Fibroblast of lung (primary cell): Measurements from ENCODE around the gene LRRC71. TPM values are rescaled to one million over a fixed set of nuclear protein-coding genes. Genes with fewer than 3 reads are reported as not detected.

Experiments
- DNase-seq, 2 donors: peaks; one replicate each; pipeline versions ENCODE4 v3.0.0 to v3.0.0-alpha.2; 2010; ENCODE audit warnings: low read depth in 2 of 2
- H2AFZ ChIP-seq: 2 replicates; pipeline ENCODE4 v1.5.1; 2012; ENCODE audit warnings: low read length, control low read depth, inconsistent platforms
- H3K27ac ChIP-seq: 2 replicates; pipeline ENCODE4 v1.5.1; 2011; ENCODE audit warnings: low read length, control low read depth; ENCODE audit not compliant: insufficient read depth
- H3K27me3 ChIP-seq: 2 replicates; pipeline ENCODE4 v1.5.1; 2011; ENCODE audit warnings: mild to moderate bottlenecking, low read length; ENCODE audit not compliant: control insufficient read depth, insufficient read depth
- H3K36me3 ChIP-seq: 2 replicates; pipeline ENCODE4 v1.5.1; 2011; ENCODE audit warnings: low read length; ENCODE audit not compliant: control insufficient read depth, insufficient read depth
- H3K4me1 ChIP-seq: 2 replicates; pipeline ENCODE4 v1.5.1; 2011; ENCODE audit warnings: low read length; ENCODE audit not compliant: control insufficient read depth, insufficient read depth; ENCODE audit errors: extremely low read depth
- H3K4me2 ChIP-seq: 2 replicates; pipeline ENCODE4 v1.5.1; 2011; ENCODE audit warnings: low read length, control low read depth; ENCODE audit not compliant: insufficient read depth; ENCODE audit errors: extremely low read depth
- H3K4me3 ChIP-seq, 4 experiments: fragments of 200-600 bp in 1 of 4; sonication (generic) in 1 of 4; replicated peaks in 1 of 4; 2 replicates each; pipeline ENCODE4 v1.5.1; 2011 to 2016; ENCODE audit warnings: low read length in 4 of 4, low read depth in 3 of 4, mild to moderate bottlenecking in 3 of 4, control low read depth in 2 of 4, inconsistent platforms in 1 of 4, mixed read lengths in 1 of 4; ENCODE audit not compliant: insufficient read depth in 1 of 4; ENCODE audit errors: control extremely low read depth in 1 of 4
- H3K79me2 ChIP-seq: 2 replicates; pipeline ENCODE4 v1.5.1; 2012; ENCODE audit warnings: mild to moderate bottlenecking, low read length, inconsistent platforms; ENCODE audit not compliant: control insufficient read depth, insufficient read depth
- H3K9ac ChIP-seq: 2 replicates; pipeline ENCODE4 v1.5.1; 2011; ENCODE audit warnings: mild to moderate bottlenecking, low read length, control low read depth; ENCODE audit not compliant: insufficient read depth
- H3K9me3 ChIP-seq: 2 replicates; pipeline ENCODE4 v1.5.1; 2012; ENCODE audit warnings: low read depth, low read length; ENCODE audit not compliant: control insufficient read depth, insufficient read depth
- H4K20me1 ChIP-seq: 2 replicates; pipeline ENCODE4 v1.5.1; 2011; ENCODE audit warnings: low read length; ENCODE audit not compliant: control insufficient read depth, insufficient read depth; ENCODE audit errors: extremely low read depth
- EZH2 ChIP-seq: IDR thresholded peaks from 2 replicates; pipeline ENCODE4 v1.5.1; 2012; ENCODE audit warnings: low read length, control low read depth, mild to moderate bottlenecking; ENCODE audit errors: missing control alignments
- polyA plus RNA-seq, 2 donors: library from polyadenylated mRNA; depleted of rRNA in 1 of 2; stranded (reverse) in 1 of 2; unstranded in 1 of 2; fragments of >200 nt; gene quantifications; 2 replicates each; pipeline ENCODE4 v1.2.1, GENCODE V29; 2011 to 2012; ENCODE audit warnings: missing spikeins in 1 of 2
- total RNA-seq: library from RNA; depleted of rRNA; stranded (reverse); fragments of >200 nt; gene quantifications from 2 replicates; pipeline ENCODE4 v1.2.1, GENCODE V29; 2014
- TF ChIP-seq, protein P1 (sequence below), 2 donors: IDR thresholded peaks in 1 of 2; conservative IDR thresholded peaks in 1 of 2; 1 replicate in 1 of 2; 2 replicates in 1 of 2; pipeline ENCODE4 v1.5.1; 2011 to 2012; ENCODE audit warnings: low read length in 2 of 2, control low read depth in 1 of 2, inconsistent platforms in 1 of 2, low read depth in 1 of 2, mild to moderate bottlenecking in 1 of 2

The LRRC71 gene
- total and polyA plus RNA-seq, 2 donors (not counting 1 experiment from before 2014, with no cell fraction given), result 1.8 TPM; not detected in 1

DNA sequence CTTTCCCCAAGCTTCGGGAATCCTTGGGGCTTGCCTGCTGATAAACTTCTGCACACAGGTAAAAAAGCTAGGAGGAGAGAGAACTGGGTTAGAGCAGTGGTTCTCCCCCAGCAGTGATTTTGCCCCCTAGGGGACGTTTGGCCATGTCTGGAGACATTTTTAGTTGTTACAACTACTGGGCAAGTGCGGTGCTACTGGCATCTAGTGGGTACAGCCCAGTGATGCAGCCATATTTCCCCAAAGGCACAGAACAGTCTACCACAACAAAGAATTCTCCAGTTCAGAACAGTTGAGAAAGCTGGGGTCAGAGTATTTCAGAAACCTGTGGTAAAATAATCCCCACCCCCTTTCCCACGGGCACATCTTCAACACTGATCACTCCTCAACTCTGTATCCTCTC is 41.3 kb downstream of the LRRC71 start:
- no peaks in the 10 kb centered on the region for H3K9me3 ChIP-seq
- no peaks in the 10 kb centered on the region for H4K20me1 ChIP-seq
- H3K27me3 ChIP-seq, result no peaks in the 10 kb centered on the region
- no peaks in the 10 kb centered on the region for H3K79me2 ChIP-seq
- H3K4me1 ChIP-seq, result no peaks in the 10 kb centered on the region
- no peak for DNase-seq
- peaks cover 16% of the 10 kb centered on the region for H3K36me3 ChIP-seq
- H2AFZ ChIP-seq, result no peak overlapping the region
- H3K9ac ChIP-seq, result no peak overlapping the region
- TF ChIP-seq, protein P1, sequence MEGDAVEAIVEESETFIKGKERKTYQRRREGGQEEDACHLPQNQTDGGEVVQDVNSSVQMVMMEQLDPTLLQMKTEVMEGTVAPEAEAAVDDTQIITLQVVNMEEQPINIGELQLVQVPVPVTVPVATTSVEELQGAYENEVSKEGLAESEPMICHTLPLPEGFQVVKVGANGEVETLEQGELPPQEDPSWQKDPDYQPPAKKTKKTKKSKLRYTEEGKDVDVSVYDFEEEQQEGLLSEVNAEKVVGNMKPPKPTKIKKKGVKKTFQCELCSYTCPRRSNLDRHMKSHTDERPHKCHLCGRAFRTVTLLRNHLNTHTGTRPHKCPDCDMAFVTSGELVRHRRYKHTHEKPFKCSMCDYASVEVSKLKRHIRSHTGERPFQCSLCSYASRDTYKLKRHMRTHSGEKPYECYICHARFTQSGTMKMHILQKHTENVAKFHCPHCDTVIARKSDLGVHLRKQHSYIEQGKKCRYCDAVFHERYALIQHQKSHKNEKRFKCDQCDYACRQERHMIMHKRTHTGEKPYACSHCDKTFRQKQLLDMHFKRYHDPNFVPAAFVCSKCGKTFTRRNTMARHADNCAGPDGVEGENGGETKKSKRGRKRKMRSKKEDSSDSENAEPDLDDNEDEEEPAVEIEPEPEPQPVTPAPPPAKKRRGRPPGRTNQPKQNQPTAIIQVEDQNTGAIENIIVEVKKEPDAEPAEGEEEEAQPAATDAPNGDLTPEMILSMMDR (conservative IDR thresholded peaks at IDR 0.05 in 1 of 2, IDR thresholded peaks at IDR 0.05 in 1 of 2; ENCODE audit: low read depth in 1 of 2, low read length in 2 of 2), result peak; percentile 9 to 18
- no peak for TF ChIP-seq EZH2
- H3K4me2 ChIP-seq, result no peak overlapping the region
- H3K4me3 ChIP-seq, result no peak overlapping the region
- H3K27ac ChIP-seq, result no peak overlapping the region

DNA sequence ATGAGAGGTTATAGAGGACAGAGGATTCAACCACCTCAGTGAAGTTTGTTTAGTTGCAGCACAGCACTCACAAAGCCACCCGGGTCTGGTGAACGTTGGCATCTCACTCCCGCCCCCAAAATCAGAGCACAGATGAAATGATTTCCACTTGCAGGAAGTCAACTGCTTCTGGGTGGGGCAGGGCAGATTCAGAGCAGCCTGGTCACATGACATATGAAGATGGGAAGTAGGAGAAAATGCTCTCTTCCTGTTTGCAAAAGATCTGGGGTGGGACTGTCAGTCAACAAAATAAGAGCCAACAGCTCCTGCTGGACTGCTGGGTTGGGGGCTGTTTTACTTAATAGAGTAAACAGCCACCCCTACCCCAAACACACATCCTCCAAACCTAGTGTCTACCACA is 43.2 kb downstream of the LRRC71 start:
- Histone ChIP-seq H3K9ac (no peak overlapping the region), H3K4me1 (no peaks in the 10 kb centered on the region), H2AFZ (no peak overlapping the region), H3K9me3 (no peaks in the 10 kb centered on the region), H3K4me3 (no peak overlapping the region), H3K27ac (no peak overlapping the region), H4K20me1 (no peaks in the 10 kb centered on the region), H3K4me2 (no peak overlapping the region), H3K27me3 (no peaks in the 10 kb centered on the region), H3K79me2 (no peaks in the 10 kb centered on the region), H3K36me3 (peaks cover 9% of the 10 kb centered on the region)
- DNase-seq, result peak in 1 of 2 donors; percentile 3
- TF ChIP-seq, protein P1 (conservative IDR thresholded peaks at IDR 0.05 in 1 of 2, IDR thresholded peaks at IDR 0.05 in 1 of 2; ENCODE audit: low read depth in 1 of 2, low read length in 2 of 2), result no peak
- TF ChIP-seq EZH2, result no peak

DNA sequence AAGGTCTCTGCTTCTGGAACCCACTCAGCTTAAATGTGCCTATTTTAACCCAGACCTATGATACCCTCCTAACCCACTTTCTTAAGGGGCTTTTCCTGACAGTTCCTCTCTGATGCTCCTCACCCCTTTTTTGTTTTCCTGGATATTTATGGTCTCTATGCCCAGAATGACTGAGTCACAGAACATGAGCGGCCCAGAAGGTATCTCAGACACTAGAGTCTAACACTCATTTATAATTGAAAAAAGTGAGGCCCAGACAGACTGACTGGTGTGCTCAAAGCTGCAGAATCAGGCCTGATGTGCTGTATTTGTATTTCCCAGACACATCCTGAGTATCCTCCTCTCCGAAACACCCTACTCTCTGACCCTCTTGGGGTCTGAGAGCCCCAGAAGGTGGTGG is 44.0 kb downstream of the LRRC71 start:
- H3K9ac ChIP-seq, result no peak overlapping the region
- H3K27ac ChIP-seq, result no peak overlapping the region
- H2AFZ ChIP-seq, result no peak overlapping the region
- H3K4me2 ChIP-seq, result no peak overlapping the region
- H3K9me3 ChIP-seq, result no peaks in the 10 kb centered on the region
- TF ChIP-seq, protein P1 (conservative IDR thresholded peaks at IDR 0.05 in 1 of 2, IDR thresholded peaks at IDR 0.05 in 1 of 2; ENCODE audit: low read depth in 1 of 2, low read length in 2 of 2), result no peak
- TF ChIP-seq EZH2, result no peak
- DNase-seq, result no peak
- no peaks in the 10 kb centered on the region for H4K20me1 ChIP-seq
- no peaks in the 10 kb centered on the region for H3K27me3 ChIP-seq
- no peaks in the 10 kb centered on the region for H3K4me1 ChIP-seq
- no peak overlapping the region for H3K4me3 ChIP-seq
- H3K79me2 ChIP-seq, result no peaks in the 10 kb centered on the region
- H3K36me3 ChIP-seq, result peaks cover 9% of the 10 kb centered on the region
